GM12891 (cell line): Measurements from ENCODE around the gene NLK.

Experiments used
- POLR2A ChIP-seq: IDR thresholded peaks from 2 replicates; pipeline ENCODE4 v1.6.1; 2011; ENCODE audit warnings: low read depth, low read length, control low read depth
- POLR2AphosphoS5 ChIP-seq: IDR thresholded peaks from 2 replicates; pipeline ENCODE4 v1.6.1; 2011; ENCODE audit warnings: low read depth, low read length, control low read depth
- SPI1 ChIP-seq: IDR thresholded peaks from 2 replicates; pipeline ENCODE4 v1.6.1; 2011; ENCODE audit warnings: low read depth, low read length, control low read depth
- TAF1 ChIP-seq: IDR thresholded peaks from 2 replicates; pipeline ENCODE4 v1.6.1; 2011; ENCODE audit warnings: low read depth, low read length, control low read depth

- TF ChIP-seq SPI1 = no peak
- TF ChIP-seq POLR2A = no peak
- TF ChIP-seq POLR2AphosphoS5 = no peak
- TF ChIP-seq TAF1 = no peak
Measured at GRCh38 chr17:28074010-28074409, 31.5 kb downstream of the NLK start.
